GM19438 (cell line): Measurements from ENCODE around the gene ZNF142.
"Not testable (repeated sequence)": the region's sequence is repeated elsewhere in the genome, so short reads cannot be mapped to it uniquely, and the experiment has no call there.

ENCODE experiments used
- ATAC-seq: cut with Tn5 transposase; IDR thresholded peaks from one replicate; pipeline ENCODE4 v1.9.1; 2021; ENCODE audit warnings: low read depth; ENCODE audit not compliant: unreplicated experiment

The ZNF142 gene, protein sequence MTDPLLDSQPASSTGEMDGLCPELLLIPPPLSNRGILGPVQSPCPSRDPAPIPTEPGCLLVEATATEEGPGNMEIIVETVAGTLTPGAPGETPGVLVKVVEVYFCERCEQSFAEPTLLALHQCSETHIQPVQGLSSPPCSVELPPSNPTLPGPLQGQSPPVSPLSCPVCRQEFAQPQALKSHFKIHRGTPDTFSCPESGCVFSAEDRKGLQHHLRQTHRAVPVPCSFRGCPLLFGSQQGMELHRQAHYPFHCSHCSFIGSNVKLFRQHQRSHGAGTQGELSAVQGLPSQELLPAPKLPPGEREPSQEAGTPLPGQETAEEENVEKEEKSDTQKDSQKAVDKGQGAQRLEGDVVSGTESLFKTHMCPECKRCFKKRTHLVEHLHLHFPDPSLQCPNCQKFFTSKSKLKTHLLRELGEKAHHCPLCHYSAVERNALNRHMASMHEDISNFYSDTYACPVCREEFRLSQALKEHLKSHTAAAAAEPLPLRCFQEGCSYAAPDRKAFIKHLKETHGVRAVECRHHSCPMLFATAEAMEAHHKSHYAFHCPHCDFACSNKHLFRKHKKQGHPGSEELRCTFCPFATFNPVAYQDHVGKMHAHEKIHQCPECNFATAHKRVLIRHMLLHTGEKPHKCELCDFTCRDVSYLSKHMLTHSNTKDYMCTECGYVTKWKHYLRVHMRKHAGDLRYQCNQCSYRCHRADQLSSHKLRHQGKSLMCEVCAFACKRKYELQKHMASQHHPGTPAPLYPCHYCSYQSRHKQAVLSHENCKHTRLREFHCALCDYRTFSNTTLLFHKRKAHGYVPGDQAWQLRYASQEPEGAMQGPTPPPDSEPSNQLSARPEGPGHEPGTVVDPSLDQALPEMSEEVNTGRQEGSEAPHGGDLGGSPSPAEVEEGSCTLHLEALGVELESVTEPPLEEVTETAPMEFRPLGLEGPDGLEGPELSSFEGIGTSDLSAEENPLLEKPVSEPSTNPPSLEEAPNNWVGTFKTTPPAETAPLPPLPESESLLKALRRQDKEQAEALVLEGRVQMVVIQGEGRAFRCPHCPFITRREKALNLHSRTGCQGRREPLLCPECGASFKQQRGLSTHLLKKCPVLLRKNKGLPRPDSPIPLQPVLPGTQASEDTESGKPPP (N-terminal part only)

DNA sequence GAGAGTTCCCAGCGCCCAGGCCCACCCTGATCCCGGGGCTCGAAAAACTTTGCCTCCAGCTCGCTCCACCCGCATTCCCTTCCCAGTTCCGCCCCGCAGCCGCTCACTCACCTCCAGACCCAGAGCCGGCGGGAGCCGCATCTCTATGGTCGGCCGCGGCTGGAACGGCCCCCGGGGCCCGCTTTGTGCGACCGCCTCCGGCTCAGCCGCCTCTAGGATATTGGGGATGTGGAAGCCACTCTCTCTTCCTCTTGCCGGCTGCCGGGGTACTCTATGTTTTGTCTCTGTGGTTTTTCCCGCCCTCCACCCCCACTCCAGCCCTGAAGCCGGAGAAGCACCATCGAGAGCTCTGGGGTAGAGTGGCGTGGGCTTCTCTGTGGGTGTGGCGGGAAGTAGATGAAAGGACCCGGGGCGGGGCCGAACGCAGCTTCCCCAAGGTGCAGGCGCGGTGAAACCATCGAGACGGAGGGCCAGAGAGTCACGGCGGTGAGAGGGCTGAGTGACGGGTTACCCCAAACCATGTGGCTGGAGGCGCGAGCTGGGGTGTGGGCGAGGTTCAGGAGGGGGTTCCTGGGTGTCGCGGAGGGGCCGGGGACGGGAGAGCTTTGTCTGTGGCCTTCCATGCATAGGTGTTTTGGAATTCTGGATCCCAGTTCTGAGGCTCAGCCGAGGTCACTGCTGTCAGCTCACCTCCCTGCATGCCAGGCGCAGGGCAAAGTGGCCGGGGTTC, at the start of gene ZNF142, which contains the start of gene BCS1L:
Gene ZNF142, minus strand, starts transcription at position 366 of the 730 bp plus-strand sequence. CDS start 3,194 bp downstream, outside the sequence.
Gene BCS1L, plus strand, starts transcription at position 426 of the 730 bp plus-strand sequence. CDS start 1,305 bp downstream, outside the sequence.
- peak; percentile 89 for ATAC-seq

DNA sequence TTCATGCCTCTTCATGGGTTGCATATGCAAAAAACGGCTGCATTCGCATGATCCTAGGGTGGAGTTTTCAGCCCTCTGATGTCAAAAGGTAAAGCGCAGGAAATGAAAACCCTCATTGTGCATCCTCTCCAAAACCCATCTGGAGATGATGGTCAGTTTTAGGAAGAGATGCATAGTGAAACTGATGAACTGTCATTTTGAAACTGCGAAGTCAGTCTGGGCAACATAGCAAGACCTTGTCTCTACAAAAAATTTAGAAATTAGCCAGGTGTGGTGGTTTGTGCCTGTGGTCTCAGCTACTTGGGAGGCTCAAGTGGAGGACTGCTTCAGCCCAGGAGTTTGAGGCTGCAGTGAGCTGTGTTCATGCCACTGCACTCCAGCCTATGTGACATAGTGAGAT, 48.7 kb upstream of the ZNF142 start:
- ATAC-seq, result peak; percentile 30

DNA sequence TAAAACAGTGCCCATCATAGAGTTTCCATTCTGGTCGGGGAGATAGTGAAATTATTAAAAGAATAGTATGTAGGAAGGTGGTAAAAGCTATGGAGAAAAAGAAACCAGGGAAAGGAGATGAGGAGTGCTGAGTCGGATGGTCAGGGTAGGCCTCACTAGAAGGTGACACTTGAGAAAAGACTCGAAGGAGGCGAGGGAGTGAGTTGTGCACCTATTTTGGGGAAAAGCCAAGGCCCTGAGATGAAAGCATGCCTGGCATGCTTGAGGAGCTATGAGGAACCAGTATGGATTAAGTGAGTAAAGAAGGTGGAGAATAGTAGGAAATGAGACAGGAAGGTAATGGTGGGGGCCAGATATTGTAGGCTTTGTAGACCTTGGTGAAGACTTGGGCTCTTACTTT, 43.9 kb upstream of the ZNF142 start:
- no peak for ATAC-seq

DNA sequence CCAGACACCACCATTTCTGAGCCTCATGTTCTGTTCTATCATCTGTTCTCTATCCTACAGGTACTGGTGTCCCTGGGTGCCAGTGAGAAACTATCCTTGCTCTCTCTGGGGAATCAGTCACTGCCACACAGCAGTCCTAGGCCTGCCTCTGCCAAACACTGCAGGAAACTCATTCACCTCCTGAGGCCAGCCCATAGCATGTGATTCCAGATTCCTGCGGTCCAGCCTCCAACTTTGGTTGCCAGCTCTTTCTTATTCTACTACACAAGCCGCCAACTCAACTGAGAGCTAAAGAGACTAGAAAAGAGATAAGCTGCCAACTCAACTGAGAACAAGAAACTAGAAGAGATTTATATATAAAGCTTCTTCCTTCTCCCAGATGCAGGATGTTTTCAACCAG, 42.4 kb upstream of the ZNF142 start:
- no peak for ATAC-seq

DNA sequence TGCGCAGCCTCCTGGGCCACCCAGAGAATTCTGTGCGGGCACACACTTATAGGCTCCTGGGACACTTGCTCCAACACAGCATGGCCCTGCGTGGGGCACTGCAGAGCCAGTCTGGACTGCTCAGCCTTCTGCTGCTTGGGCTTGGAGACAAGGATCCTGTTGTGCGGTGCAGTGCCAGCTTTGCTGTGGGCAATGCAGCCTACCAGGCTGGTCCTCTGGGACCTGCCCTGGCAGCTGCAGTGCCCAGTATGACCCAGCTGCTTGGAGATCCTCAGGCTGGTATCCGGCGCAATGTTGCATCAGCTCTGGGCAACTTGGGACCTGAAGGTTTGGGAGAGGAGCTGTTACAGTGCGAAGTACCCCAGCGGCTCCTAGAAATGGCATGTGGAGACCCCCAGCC, 39.5 kb upstream of the ZNF142 start:
- ATAC-seq, result no peak

DNA sequence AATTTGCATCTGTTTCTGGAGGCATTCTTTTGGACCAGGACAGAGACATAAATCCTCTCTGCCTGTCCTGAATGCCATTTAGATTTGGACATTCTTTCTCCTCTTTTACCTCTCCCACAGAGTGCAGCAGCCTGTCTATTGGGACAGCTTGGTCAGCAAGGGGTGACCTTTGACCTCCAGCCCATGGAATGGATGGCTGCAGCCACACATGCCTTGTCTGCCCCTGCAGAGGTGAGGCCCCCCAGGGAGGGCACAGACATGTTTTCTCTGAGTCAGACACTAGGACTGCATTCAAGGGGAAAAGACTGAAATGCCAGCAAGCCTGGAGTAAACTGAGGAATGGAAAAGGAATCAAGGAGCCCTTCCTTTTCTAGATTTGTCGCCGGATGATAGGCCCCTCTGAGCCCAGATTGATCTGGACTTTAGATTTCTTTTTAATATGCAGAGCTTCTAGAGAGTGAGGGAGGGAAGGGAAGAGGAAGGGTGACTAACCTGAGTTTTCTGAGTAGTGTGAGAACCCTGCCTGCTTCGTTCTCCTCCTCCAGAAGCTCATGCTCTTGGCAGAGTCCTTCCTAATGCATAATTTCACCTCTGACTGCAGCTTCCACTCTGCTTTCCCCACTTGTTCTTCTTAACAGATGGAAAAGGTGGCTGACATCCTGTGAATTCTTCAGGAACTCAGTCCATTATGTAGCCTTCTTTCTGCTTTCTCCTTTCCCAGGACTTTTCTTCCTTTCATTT, 35.2 kb upstream of the ZNF142 start:
- ATAC-seq, result no peak

DNA sequence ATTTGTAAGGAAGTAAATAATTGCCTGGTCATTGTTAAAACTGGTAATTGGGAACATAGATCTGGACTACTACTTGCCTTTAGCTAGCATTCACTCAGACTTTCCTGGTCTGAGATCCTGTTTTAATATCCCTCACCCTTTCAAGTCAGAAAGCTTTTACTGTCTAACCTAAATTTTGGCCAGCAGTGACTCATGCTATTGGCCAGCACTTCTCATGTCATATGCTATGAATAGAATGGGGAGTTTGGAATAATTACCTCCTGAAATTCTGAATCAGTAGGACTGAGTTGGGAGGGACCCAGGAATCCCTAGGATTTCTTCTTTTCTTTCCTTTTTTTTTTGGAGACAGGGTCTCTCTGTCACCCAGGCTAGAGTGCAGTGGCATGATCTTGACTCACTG, 31.8 kb upstream of the ZNF142 start:
- no peak for ATAC-seq

DNA sequence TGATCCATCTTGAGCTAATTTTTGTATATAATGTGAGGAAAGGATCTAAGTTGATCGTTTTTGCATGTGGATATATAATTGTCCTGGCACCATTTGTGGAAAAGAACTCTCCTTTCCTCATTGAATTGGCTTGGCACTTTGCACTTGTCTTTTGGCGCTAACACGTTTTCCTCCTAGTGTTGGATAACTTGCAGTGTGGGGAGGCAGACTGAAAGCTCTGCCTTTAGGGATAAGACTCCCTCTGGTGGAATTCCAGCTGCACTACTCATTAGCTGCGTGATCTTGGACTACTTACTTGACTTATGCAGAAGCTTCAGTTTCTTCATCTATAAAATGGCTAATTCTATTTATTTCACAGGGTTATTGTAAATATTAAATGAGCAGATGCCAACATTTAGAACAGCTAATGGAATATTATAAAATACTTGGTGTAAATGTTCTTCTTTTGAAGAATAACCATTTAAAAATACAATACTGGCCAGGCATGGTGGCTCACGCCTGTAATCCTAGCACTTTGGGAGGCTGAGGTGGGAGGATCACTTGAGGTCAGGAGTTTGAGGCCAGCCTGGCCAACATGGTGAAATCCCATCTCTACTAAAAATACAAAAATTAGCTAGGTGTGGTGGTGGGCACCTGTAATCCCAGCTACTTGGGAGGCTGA, 28.1 kb upstream of the ZNF142 start:
- ATAC-seq, result not testable (repeated sequence)

DNA sequence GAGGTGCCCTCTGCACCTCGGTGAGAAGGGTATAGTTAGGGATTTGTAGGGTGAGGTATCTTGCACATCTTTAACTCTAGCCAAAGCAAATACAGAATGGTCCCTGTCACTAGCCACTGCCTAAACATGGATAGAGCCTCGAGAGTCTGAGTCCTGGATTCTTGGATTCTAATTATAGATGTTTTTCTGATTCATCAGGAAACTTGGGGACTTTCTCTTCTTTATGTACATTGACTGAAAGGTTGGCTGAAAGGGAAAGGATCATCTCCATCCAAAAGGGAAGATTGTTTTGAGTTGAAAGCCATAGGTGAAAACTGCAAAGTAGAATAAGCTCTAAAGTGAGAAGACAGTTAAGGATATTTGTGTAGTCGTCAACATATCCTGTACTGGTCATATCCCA, 20.6 kb upstream of the ZNF142 start:
- ATAC-seq, result no peak

DNA sequence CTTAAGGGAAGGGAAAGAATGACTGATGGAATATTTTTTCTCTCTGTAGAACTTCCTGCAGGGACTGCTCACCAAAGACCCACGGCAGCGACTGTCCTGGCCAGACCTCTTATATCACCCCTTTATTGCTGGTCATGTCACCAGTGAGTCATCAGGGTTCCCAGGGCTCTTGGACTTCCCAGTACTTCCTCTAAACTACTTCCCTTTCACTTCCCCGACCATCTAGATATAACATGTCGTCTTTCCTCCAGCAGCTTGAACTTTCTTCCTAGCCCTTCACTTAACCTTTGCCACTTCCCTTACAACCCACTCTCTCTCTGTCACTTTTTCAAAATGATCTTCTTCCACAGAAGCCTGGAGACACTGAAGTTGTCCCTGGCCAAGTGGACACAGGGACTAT, 19.7 kb upstream of the ZNF142 start:
- no peak for ATAC-seq

DNA sequence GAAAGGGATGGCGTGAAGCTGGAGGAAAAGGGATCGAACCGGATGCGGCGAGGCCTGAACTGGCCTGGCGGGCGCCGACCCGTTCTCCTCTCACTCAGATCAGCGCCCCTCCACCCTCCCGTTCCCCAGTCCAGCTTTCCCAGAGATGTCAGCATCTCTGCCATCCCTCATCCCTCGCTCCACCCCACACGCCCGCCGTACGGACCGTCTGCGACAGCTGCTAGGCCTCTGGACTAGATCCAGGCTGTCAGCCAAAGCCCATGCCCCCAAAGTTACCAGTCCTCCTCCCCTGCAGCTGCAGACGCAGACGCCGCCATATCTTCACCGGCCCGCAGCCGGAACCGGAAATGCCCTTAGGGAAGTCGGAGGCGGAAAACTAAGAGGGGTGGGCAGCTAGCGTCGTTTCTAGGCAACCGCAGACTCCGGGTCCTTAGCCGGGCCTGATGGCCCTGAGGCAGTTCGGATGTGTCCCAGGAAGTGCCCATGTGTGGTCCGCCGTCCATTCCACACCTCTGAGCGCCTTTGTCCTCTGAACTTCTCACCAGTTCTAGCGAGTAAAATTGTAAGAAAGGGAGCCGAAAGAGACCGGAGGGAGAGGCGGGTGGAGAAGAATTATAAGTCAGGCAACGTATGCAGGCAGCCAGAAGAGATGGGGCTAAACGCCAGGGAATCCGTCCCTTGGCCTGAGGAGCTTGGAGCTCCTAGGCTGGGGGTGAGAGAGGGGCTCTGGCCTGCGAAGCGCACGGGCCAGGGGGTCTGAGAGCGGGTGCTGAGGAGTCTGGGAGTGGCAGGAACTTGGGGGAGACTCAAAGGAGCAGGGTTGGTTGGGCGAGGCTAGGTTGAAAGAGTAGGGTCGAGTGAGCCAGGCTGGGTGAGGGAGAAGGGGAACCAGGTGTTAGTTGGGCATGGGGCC, 12.5 kb upstream of the ZNF142 start, which contains the start of the genes RNF25 and STK36:
Gene RNF25, minus strand, starts transcription at position 349 of the 913 bp plus-strand sequence. Its CDS starts 32 bp downstream, at position 317.
Gene STK36, plus strand, starts transcription at position 433 of the 913 bp plus-strand sequence. CDS start 744 bp downstream, outside the sequence.
- peak; percentile 98 for ATAC-seq

DNA sequence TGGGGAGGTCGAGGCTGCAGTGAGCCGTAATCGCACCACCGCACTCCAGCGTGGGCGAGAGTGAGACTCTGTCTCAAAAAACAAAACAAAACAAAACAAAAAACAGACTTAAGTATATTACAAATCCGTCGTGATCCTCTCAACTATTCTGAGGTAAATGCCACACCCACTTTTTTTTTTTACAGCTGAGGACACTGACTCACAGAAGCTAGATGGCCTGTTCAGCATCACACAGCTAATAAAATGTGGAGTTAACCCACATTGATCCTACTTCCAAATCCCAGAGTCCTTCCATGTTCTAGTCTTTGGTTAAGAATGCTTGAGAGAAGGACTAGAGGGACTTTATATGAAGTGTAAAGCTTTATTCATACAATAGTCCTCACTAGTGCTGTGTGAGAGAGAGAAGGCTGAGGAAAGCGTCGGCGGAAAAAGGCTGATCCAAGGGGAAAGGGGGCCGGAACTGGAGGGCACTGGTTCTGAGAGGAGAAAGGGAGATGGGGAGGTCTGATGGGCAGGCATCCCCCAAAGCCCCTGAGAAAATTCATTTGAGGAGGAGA, 11.8 kb upstream of the ZNF142 start:
- ATAC-seq, result peak; percentile 4

DNA sequence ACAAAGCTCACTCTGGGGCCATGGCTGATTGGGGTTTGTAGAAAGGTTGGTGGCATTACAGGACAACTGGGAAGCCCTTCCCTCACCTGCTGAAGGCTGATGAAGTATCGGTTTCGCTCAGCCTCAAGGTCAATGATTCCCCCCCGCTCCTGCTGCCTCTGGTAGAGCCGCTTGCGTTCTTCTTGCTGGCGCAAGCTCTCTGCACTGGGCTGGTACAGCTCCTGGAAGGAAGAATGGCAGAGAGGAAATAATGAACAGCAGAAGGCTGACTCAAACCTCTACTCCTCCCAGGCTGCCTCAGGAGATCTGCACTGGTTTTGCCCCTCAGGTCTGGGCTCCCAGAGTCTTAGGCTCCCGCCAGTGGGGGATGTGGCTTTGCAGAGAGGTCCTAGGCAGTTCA, 5.2 kb upstream of the ZNF142 start:
- no peak for ATAC-seq

DNA sequence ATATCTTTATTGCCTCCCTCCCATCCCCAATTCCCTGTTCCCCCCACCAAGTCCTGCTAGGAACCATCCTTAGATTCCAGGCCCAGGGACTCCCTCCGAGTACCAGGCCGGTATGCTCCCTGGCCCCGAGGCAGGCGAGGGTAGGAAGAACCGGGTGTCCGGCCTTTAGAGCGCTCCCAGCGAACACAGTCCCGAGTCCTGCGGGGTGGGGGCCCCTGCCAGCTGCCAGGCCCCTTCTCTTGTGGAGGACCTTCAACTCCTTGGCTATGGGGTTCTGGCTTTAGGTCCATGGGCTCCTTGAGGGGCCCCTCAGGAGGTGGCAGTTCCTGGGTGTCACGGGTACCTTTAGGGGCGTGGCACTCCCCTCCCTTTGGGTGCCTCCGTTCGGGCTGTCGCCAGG, 4.5 kb upstream of the ZNF142 start:
- ATAC-seq, result no peak

DNA sequence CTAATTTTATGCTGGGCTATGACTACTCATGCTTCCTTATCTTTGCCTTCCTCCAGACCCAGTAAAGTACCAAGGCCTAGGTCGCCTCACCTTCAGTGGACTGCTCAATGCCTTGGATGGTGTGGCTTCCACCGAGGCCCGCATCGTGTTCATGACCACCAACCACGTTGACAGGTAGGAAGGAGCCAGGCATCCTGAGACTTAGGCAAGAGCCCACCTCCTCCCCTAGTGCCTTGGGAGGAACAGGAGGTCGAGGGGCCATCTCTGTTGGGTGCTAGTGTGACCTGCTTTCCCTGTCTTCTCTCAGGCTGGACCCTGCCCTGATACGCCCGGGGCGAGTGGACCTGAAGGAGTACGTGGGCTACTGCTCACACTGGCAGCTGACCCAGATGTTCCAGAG, 3.4 kb upstream of the ZNF142 start:
- ATAC-seq, result no peak

DNA sequence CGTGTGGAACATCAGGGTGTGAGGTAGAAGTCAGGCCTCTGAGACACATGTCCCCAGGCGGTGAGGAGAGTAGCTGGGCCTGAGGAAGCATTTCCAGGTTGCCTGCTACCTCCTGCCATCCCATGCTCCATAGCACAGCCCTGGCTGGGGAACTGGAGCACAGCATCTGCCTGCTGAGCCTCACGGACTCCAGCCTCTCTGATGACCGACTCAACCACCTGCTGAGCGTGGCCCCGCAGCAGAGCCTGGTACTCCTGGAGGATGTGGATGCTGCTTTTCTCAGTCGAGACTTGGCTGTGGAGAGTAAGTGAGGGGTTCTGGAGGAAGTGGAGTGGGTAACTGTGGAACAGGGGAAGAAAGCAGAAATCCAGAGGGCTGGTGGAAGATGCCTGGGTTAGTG, 3.0 kb upstream of the ZNF142 start:
- no peak for ATAC-seq

DNA sequence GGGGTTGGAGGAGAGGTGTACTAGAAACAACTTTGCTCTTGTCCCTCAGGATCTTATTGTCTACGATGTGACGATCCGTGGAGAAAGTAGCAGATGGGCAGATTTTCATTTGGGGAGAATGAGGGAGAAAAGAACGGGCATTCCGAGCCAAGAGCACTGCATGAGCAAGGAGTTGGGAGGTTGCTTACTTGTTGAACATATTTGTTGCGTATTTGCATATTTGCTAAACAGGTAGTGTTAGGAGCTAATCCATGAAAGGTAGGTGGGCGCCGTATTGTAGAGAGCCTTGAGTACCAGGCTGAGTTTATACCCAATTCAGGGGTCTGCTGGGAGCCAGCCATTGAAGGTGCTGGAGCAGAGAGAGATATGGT, 550 bp upstream of the ZNF142 start:
- no peak for ATAC-seq
